ENCODE measurements around the gene CCT8. TPM values are rescaled to one million over a fixed set of nuclear protein-coding genes. Genes with fewer than 3 reads are reported as not detected.

CCT8 gene
- total RNA-seq, 6 experiments from 2014 or later, result 209 to 258 (median 227) TPM

- no peaks in the 10 kb centered on the region for H3K27me3 Mint-ChIP-seq (ENCODE audit: insufficient read depth)
- no peak for DNase-seq
- no peaks in the 10 kb centered on the region for H3K9me3 Mint-ChIP-seq
- TF ChIP-seq, protein P1, sequence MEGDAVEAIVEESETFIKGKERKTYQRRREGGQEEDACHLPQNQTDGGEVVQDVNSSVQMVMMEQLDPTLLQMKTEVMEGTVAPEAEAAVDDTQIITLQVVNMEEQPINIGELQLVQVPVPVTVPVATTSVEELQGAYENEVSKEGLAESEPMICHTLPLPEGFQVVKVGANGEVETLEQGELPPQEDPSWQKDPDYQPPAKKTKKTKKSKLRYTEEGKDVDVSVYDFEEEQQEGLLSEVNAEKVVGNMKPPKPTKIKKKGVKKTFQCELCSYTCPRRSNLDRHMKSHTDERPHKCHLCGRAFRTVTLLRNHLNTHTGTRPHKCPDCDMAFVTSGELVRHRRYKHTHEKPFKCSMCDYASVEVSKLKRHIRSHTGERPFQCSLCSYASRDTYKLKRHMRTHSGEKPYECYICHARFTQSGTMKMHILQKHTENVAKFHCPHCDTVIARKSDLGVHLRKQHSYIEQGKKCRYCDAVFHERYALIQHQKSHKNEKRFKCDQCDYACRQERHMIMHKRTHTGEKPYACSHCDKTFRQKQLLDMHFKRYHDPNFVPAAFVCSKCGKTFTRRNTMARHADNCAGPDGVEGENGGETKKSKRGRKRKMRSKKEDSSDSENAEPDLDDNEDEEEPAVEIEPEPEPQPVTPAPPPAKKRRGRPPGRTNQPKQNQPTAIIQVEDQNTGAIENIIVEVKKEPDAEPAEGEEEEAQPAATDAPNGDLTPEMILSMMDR (IDR thresholded peaks at IDR 0.05), result no peak
- peaks cover 10% of the 10 kb centered on the region for H3K4me1 Mint-ChIP-seq (ENCODE audit: low read depth)
- no peak overlapping the region for H3K27ac Mint-ChIP-seq
- H3K4me3 Mint-ChIP-seq, result no peak overlapping the region
- H3K36me3 Mint-ChIP-seq (ENCODE audit: low read depth), result peaks cover 20% of the 10 kb centered on the region
Measured at GRCh38 chr21:29052224-29052623, 21.2 kb downstream of the CCT8 start.

GRCh38 chr21:29034678-29035077 lies 38.8 kb downstream of the CCT8 start:
- Mint-ChIP-seq H3K9me3 (no peaks in the 10 kb centered on the region), H3K36me3 (ENCODE audit: low read depth) (peaks cover 30% of the 10 kb centered on the region), H3K4me1 (ENCODE audit: low read depth) (no peaks in the 10 kb centered on the region), H3K27me3 (ENCODE audit: insufficient read depth) (no peaks in the 10 kb centered on the region; the same call in 1 of the 2 replicates), H3K4me3 (no peak overlapping the region), H3K27ac (no peak overlapping the region)
- TF ChIP-seq, protein P1 (IDR thresholded peaks at IDR 0.05), result no peak
- DNase-seq, result no peak

GRCh38 chr21:29033871-29034270 lies 39.6 kb downstream of the CCT8 start:
- Mint-ChIP-seq H3K4me3 (no peak overlapping the region), H3K27ac (no peak overlapping the region), H3K27me3 (ENCODE audit: insufficient read depth) (no peaks in the 10 kb centered on the region; the same call in 1 of the 2 replicates), H3K36me3 (ENCODE audit: low read depth) (peaks cover 34% of the 10 kb centered on the region), H3K4me1 (ENCODE audit: low read depth) (no peaks in the 10 kb centered on the region), H3K9me3 (no peaks in the 10 kb centered on the region)
- TF ChIP-seq, protein P1 (IDR thresholded peaks at IDR 0.05), result no peak
- DNase-seq, result no peak

- Mint-ChIP-seq H3K36me3 (ENCODE audit: low read depth) (peaks cover 34% of the 10 kb centered on the region), H3K4me1 (ENCODE audit: low read depth) (no peaks in the 10 kb centered on the region), H3K27me3 (ENCODE audit: insufficient read depth) (no peaks in the 10 kb centered on the region; the same call in 1 of the 2 replicates), H3K4me3 (no peak overlapping the region), H3K9me3 (no peaks in the 10 kb centered on the region), H3K27ac (no peak overlapping the region)
- DNase-seq, result no peak
- TF ChIP-seq, protein P1 (IDR thresholded peaks at IDR 0.05), result no peak
Measured at GRCh38 chr21:29033301-29033700, 40.1 kb downstream of the CCT8 start.

GRCh38 chr21:29030909-29031308 lies 42.5 kb downstream of the CCT8 start:
- DNase-seq, result no peak

More at GRCh38 chr21:29030909-29031308, 42.5 kb downstream of the CCT8 start:
- no peak overlapping the region for H3K27ac Mint-ChIP-seq
- no peaks in the 10 kb centered on the region for H3K9me3 Mint-ChIP-seq
- H3K4me1 Mint-ChIP-seq (ENCODE audit: low read depth), result peaks cover 9% of the 10 kb centered on the region
- no peak overlapping the region for H3K4me3 Mint-ChIP-seq
- H3K27me3 Mint-ChIP-seq (ENCODE audit: insufficient read depth), result no peaks in the 10 kb centered on the region; the same call in 1 of the 2 replicates
- peaks cover 18% of the 10 kb centered on the region for H3K36me3 Mint-ChIP-seq (ENCODE audit: low read depth)
- TF ChIP-seq, protein P1 (IDR thresholded peaks at IDR 0.05), result no peak
